Measurements from ENCODE around the gene SLC36A2.

SLC36A2 gene

GRCh38 chr5:151348789-151349188 lies 1.4 kb upstream of the SLC36A2 start:
- no peak overlapping the region for H2AFZ ChIP-seq
- no peaks in the 10 kb centered on the region for H3K36me3 ChIP-seq (ENCODE audit: control insufficient read depth, insufficient read depth, low read length)
- H3K79me2 ChIP-seq = peaks cover 2% of the 10 kb centered on the region
- H3K4me3 ChIP-seq (ENCODE audit: low read depth, low read length) = no peak overlapping the region
- peaks cover 3% of the 10 kb centered on the region for H3K4me1 ChIP-seq
- no peak for TF ChIP-seq CTCF (IDR thresholded peaks at IDR 0.05)
- H3K9me3 ChIP-seq (ENCODE audit: control insufficient read depth, low read length) = no peaks in the 10 kb centered on the region
- no peak overlapping the region for H3K27ac ChIP-seq
- H3K27me3 ChIP-seq (ENCODE audit: control insufficient read depth, insufficient read depth, low read length) = no peaks in the 10 kb centered on the region
- no peak overlapping the region for H3K4me2 ChIP-seq (ENCODE audit: low read length)
- H3K9ac ChIP-seq = no peak overlapping the region

GRCh38 chr5:151345808-151346478 lies 1.4 kb downstream of the SLC36A2 start:
- no peak overlapping the region for H3K4me3 ChIP-seq (ENCODE audit: low read depth, low read length)
- H3K27me3 ChIP-seq (ENCODE audit: control insufficient read depth, insufficient read depth, low read length) = no peaks in the 10 kb centered on the region
- H3K4me1 ChIP-seq = peaks cover 3% of the 10 kb centered on the region
- H2AFZ ChIP-seq = no peak overlapping the region
- H3K27ac ChIP-seq = no peak overlapping the region
- no peak for TF ChIP-seq CTCF (IDR thresholded peaks at IDR 0.05)
- H3K9ac ChIP-seq = no peak overlapping the region
- H3K36me3 ChIP-seq (ENCODE audit: control insufficient read depth, insufficient read depth, low read length) = no peaks in the 10 kb centered on the region
- peaks cover 2% of the 10 kb centered on the region for H3K79me2 ChIP-seq
- no peaks in the 10 kb centered on the region for H3K9me3 ChIP-seq (ENCODE audit: control insufficient read depth, low read length)
- H3K4me2 ChIP-seq (ENCODE audit: low read length) = no peak overlapping the region

GRCh38 chr5:151345187-151345807 lies 2.1 kb downstream of the SLC36A2 start:
- Histone ChIP-seq H3K9me3 (ENCODE audit: control insufficient read depth, low read length) (no peaks in the 10 kb centered on the region), H3K79me2 (peaks cover 2% of the 10 kb centered on the region), H3K4me1 (peaks cover 3% of the 10 kb centered on the region), H3K9ac (no peak overlapping the region), H2AFZ (no peak overlapping the region), H3K4me2 (ENCODE audit: low read length) (no peak overlapping the region), H3K27ac (no peak overlapping the region), H3K4me3 (ENCODE audit: low read depth, low read length) (no peak overlapping the region), H3K36me3 (ENCODE audit: control insufficient read depth, insufficient read depth, low read length) (no peaks in the 10 kb centered on the region), H3K27me3 (ENCODE audit: control insufficient read depth, insufficient read depth, low read length) (no peaks in the 10 kb centered on the region)
- TF ChIP-seq CTCF (IDR thresholded peaks at IDR 0.05) = no peak

- no peak overlapping the region for H3K4me3 ChIP-seq (ENCODE audit: low read depth, low read length)
- H3K9ac ChIP-seq = no peak overlapping the region
- no peak overlapping the region for H3K4me2 ChIP-seq (ENCODE audit: low read length)
- peaks cover 2% of the 10 kb centered on the region for H3K79me2 ChIP-seq
- TF ChIP-seq CTCF (IDR thresholded peaks at IDR 0.05) = no peak
- no peak overlapping the region for H2AFZ ChIP-seq
- no peaks in the 10 kb centered on the region for H3K27me3 ChIP-seq (ENCODE audit: control insufficient read depth, insufficient read depth, low read length)
- no peak overlapping the region for H3K27ac ChIP-seq
- H3K4me1 ChIP-seq = peaks cover 3% of the 10 kb centered on the region
- H3K36me3 ChIP-seq (ENCODE audit: control insufficient read depth, insufficient read depth, low read length) = no peaks in the 10 kb centered on the region
- no peaks in the 10 kb centered on the region for H3K9me3 ChIP-seq (ENCODE audit: control insufficient read depth, low read length)
Measured at GRCh38 chr5:151344088-151344487, 3.3 kb downstream of the SLC36A2 start.

GRCh38 chr5:151340004-151340403 lies 7.4 kb downstream of the SLC36A2 start:
- H3K4me2 ChIP-seq (ENCODE audit: low read length) = no peak overlapping the region
- no peaks in the 10 kb centered on the region for H3K4me1 ChIP-seq
- no peaks in the 10 kb centered on the region for H3K9me3 ChIP-seq (ENCODE audit: control insufficient read depth, low read length)
- H3K9ac ChIP-seq = no peak overlapping the region
- H3K79me2 ChIP-seq = no peaks in the 10 kb centered on the region
- H3K4me3 ChIP-seq (ENCODE audit: low read depth, low read length) = no peak overlapping the region
- H2AFZ ChIP-seq = no peak overlapping the region
- H3K36me3 ChIP-seq (ENCODE audit: control insufficient read depth, insufficient read depth, low read length) = no peaks in the 10 kb centered on the region
- no peak for TF ChIP-seq CTCF (IDR thresholded peaks at IDR 0.05)
- H3K27ac ChIP-seq = no peak overlapping the region
- no peaks in the 10 kb centered on the region for H3K27me3 ChIP-seq (ENCODE audit: control insufficient read depth, insufficient read depth, low read length)

Data from parathyroid adenoma (tissue), 2 donors.